ENCODE results near the gene CCDC88C. TPM values are rescaled to one million over a fixed set of nuclear protein-coding genes. Genes with fewer than 3 reads are reported as not detected.
"Not testable (repeated sequence)": the region's sequence is repeated elsewhere in the genome, so short reads cannot be mapped to it uniquely, and the experiment has no call there.

CCDC88C gene
- total RNA-seq, 2 experiments from 2014 or later = 206 to 209 TPM

- peak overlapping the region; percentile 70 for H3K4me3 Mint-ChIP-seq
- peak; percentile 79 for DNase-seq
- peak; percentile 12 for ATAC-seq (ENCODE audit: low read depth)
- POLR2A ChIA-PET = interaction anchor here (0.6 to 16.2 kb wide), 9 partner anchors 9 to 189 kb away, joined by 3 to 232 read pairs (median 4); partner anchors contain the start of gene GPR68
- H3K27ac Mint-ChIP-seq = peak overlapping the region; percentile 98
- peaks cover 68% of the 10 kb centered on the region for H3K4me1 Mint-ChIP-seq
- peaks cover 18% of the 10 kb centered on the region for H3K36me3 Mint-ChIP-seq
- H3K9me3 Mint-ChIP-seq = no peaks in the 10 kb centered on the region
- H3K27me3 Mint-ChIP-seq = no peaks in the 10 kb centered on the region
Measured at GRCh38 chr14:91252871-91253794, 164.5 kb downstream of the CCDC88C start.

- ATAC-seq (ENCODE audit: low read depth) (no peak), DNase-seq (no peak)
- H3K27me3 Mint-ChIP-seq = no peaks in the 10 kb centered on the region
- peaks cover 33% of the 10 kb centered on the region for H3K36me3 Mint-ChIP-seq
- POLR2A ChIA-PET = interaction anchor here (0.8 to 16.2 kb wide), 8 partner anchors 7 to 190 kb away, joined by 3 to 232 read pairs (median 6); partner anchors contain the start of genes GPR68 and RPS6KA5
- H3K27ac Mint-ChIP-seq = peak overlapping the region; percentile 97
- H3K4me3 Mint-ChIP-seq = peak overlapping the region; percentile 78
- H3K4me1 Mint-ChIP-seq = peaks cover 74% of the 10 kb centered on the region
- H3K9me3 Mint-ChIP-seq = no peaks in the 10 kb centered on the region
Measured at GRCh38 chr14:91250912-91251311, 166.7 kb downstream of the CCDC88C start.

GRCh38 chr14:91249841-91250616, 167.6 kb downstream of the CCDC88C start:
- POLR2A ChIA-PET = interaction anchor here (0.6 to 16.2 kb wide), 15 partner anchors 6 to 422 kb away, joined by 3 to 232 read pairs (median 4); partner anchors contain the start of genes GPR68 and RPS6KA5
- peak; percentile 34 for ATAC-seq (ENCODE audit: low read depth)
- Mint-ChIP-seq H3K27me3 (no peaks in the 10 kb centered on the region), H3K4me3 (peak overlapping the region; percentile 78), H3K4me1 (peaks cover 72% of the 10 kb centered on the region), H3K27ac (peak overlapping the region; percentile 97), H3K9me3 (no peaks in the 10 kb centered on the region), H3K36me3 (peaks cover 33% of the 10 kb centered on the region)
- DNase-seq = peak; percentile 78

GRCh38 chr14:91246051-91246852, 171.4 kb downstream of the CCDC88C start:
- ATAC-seq (ENCODE audit: low read depth) (peak; percentile 59), DNase-seq (peak; percentile 68)
- Mint-ChIP-seq H3K4me3 (peak overlapping the region; percentile 88), H3K36me3 (peaks cover 57% of the 10 kb centered on the region), H3K9me3 (no peaks in the 10 kb centered on the region), H3K27ac (peak overlapping the region; percentile 90), H3K27me3 (no peaks in the 10 kb centered on the region), H3K4me1 (peaks cover 78% of the 10 kb centered on the region)
- POLR2A ChIA-PET = interaction anchor here (0.6 to 7.1 kb wide), 12 partner anchors 11 to 424 kb away, joined by 3 to 232 read pairs (median 4); partner anchors contain the start of gene DGLUCY

- peaks cover 57% of the 10 kb centered on the region for H3K36me3 Mint-ChIP-seq
- not testable (repeated sequence) for H3K9me3 Mint-ChIP-seq
Measured at GRCh38 chr14:91245616-91246015, 172.0 kb downstream of the CCDC88C start.

GRCh38 chr14:91245029-91245428, 172.6 kb downstream of the CCDC88C start:
- H3K4me3 Mint-ChIP-seq = peak overlapping the region; percentile 88
- POLR2A ChIA-PET = interaction anchor here (0.8 to 7.1 kb wide), 19 partner anchors 12 to 186 kb away, joined by 3 to 232 read pairs (median 5); partner anchors contain the start of genes CCDC88C, DGLUCY and RPS6KA5
- peaks cover 78% of the 10 kb centered on the region for H3K4me1 Mint-ChIP-seq

More at GRCh38 chr14:91245616-91246015, 172.0 kb downstream of the CCDC88C start:
- peak overlapping the region; percentile 88 for H3K4me3 Mint-ChIP-seq
- H3K27me3 Mint-ChIP-seq; ATAC-seq (ENCODE audit: low read depth); DNase-seq: not testable (repeated sequence)
- H3K4me1 Mint-ChIP-seq = peaks cover 80% of the 10 kb centered on the region
- peak overlapping the region; percentile 90 for H3K27ac Mint-ChIP-seq
- POLR2A ChIA-PET = interaction anchor here (0.6 to 7.1 kb wide), 16 partner anchors 12 to 423 kb away, joined by 3 to 232 read pairs (median 5); partner anchors contain the start of genes DGLUCY and RPS6KA5

GRCh38 chr14:91244501-91244901, 173.1 kb downstream of the CCDC88C start, which contains the start of gene GPR68:
GPR68 (minus strand) TSS chr14:91244704; CDS start chr14:91235050, 9,654 bp downstream.
- Mint-ChIP-seq H3K4me3 (peak within 1 kb of the TSS; percentile 88), H3K27me3 (no peaks in the 10 kb centered on the region), H3K9me3 (no peaks in the 10 kb centered on the region), H3K27ac (peak within 1 kb of the TSS; percentile 90), H3K4me1 (peaks cover 78% of the 10 kb centered on the region), H3K36me3 (peaks cover 64% of the 10 kb centered on the region)
- peak; percentile 13 for ATAC-seq (ENCODE audit: low read depth)
- POLR2A ChIA-PET = interaction anchor here (0.7 to 7.1 kb wide), 22 partner anchors 11 to 623 kb away, joined by 3 to 232 read pairs (median 5); partner anchors contain the start of genes CCDC88C, DGLUCY, RPS6KA5 and TC2N
- DNase-seq = peak; percentile 64

More at GRCh38 chr14:91245029-91245428, 172.6 kb downstream of the CCDC88C start:
- ATAC-seq (ENCODE audit: low read depth) = peak; percentile 40
- Mint-ChIP-seq H3K27ac (peak overlapping the region; percentile 90), H3K27me3 (no peaks in the 10 kb centered on the region), H3K36me3 (peaks cover 61% of the 10 kb centered on the region), H3K9me3 (no peaks in the 10 kb centered on the region)
- DNase-seq = peak; percentile 75

GRCh38 chr14:91243074-91243471, 174.5 kb downstream of the CCDC88C start:
- peak overlapping the region; percentile 88 for H3K4me3 Mint-ChIP-seq
- peaks cover 81% of the 10 kb centered on the region for H3K4me1 Mint-ChIP-seq
- peaks cover 71% of the 10 kb centered on the region for H3K36me3 Mint-ChIP-seq
- DNase-seq = no peak
- ATAC-seq (ENCODE audit: low read depth) = no peak
- no peaks in the 10 kb centered on the region for H3K9me3 Mint-ChIP-seq
- POLR2A ChIA-PET = interaction anchor here (0.7 to 7.1 kb wide), 17 partner anchors 10 to 624 kb away, joined by 3 to 232 read pairs (median 6); partner anchors contain the start of genes CCDC88C, RPS6KA5 and TC2N
- peak overlapping the region; percentile 90 for H3K27ac Mint-ChIP-seq
- no peaks in the 10 kb centered on the region for H3K27me3 Mint-ChIP-seq

GRCh38 chr14:91242635-91243034, 175.0 kb downstream of the CCDC88C start:
- Mint-ChIP-seq H3K27ac (peak overlapping the region; percentile 90), H3K4me3 (peak overlapping the region; percentile 88), H3K9me3 (no peaks in the 10 kb centered on the region), H3K27me3 (no peaks in the 10 kb centered on the region), H3K4me1 (peaks cover 81% of the 10 kb centered on the region), H3K36me3 (peaks cover 71% of the 10 kb centered on the region)
- POLR2A ChIA-PET = interaction anchor here (0.8 to 7.1 kb wide), 11 partner anchors 9 to 127 kb away, joined by 3 to 232 read pairs (median 5); no protein-coding TSS in a partner anchor
- DNase-seq (no peak), ATAC-seq (ENCODE audit: low read depth) (no peak)

- DNase-seq (no peak), ATAC-seq (ENCODE audit: low read depth) (no peak)
- H3K4me3 Mint-ChIP-seq = peak overlapping the region; percentile 88
- peaks cover 71% of the 10 kb centered on the region for H3K36me3 Mint-ChIP-seq
- POLR2A ChIA-PET = interaction anchor here (0.7 to 7.1 kb wide), 11 partner anchors 9 to 174 kb away, joined by 3 to 232 read pairs (median 4); no protein-coding TSS in a partner anchor
- H3K9me3 Mint-ChIP-seq = no peaks in the 10 kb centered on the region
- H3K27me3 Mint-ChIP-seq = no peaks in the 10 kb centered on the region
- H3K27ac Mint-ChIP-seq = peak overlapping the region; percentile 90
- H3K4me1 Mint-ChIP-seq = peaks cover 80% of the 10 kb centered on the region
Measured at GRCh38 chr14:91241863-91242262, 175.8 kb downstream of the CCDC88C start.

GRCh38 chr14:91238661-91239060, 179.0 kb downstream of the CCDC88C start:
- peaks cover 61% of the 10 kb centered on the region for H3K4me1 Mint-ChIP-seq
- no peak overlapping the region for H3K4me3 Mint-ChIP-seq
- H3K27ac Mint-ChIP-seq = peak overlapping the region; percentile 36
- H3K36me3 Mint-ChIP-seq = peaks cover 81% of the 10 kb centered on the region
- ATAC-seq (ENCODE audit: low read depth) = no peak
- H3K9me3 Mint-ChIP-seq = no peaks in the 10 kb centered on the region
- POLR2A ChIA-PET = interaction anchor here (0.8 to 1.6 kb wide), 4 partner anchors 10 to 13 kb away, joined by 3 to 5 read pairs (median 4); no protein-coding TSS in a partner anchor
- no peak for DNase-seq
- no peaks in the 10 kb centered on the region for H3K27me3 Mint-ChIP-seq

Data from activated naive CD8-positive, alpha-beta T cell treated with anti-CD3 and anti-CD28 coated beads, Interleukin-2, amount 10 ng/mL, durations not matched to agents 7 days and 5 days (primary cell).